Stimulated activated CD4-positive, alpha-beta T cell treated with anti-CD3 and anti-CD28 coated beads, Interleukin-15, amount 100 ng/mL, for 1 hour (primary cell): ENCODE data around the gene GANAB.
"Not testable (repeated sequence)": the region's sequence is repeated elsewhere in the genome, so short reads cannot be mapped to it uniquely, and the experiment has no call there.

ENCODE experiments used
- DNase-seq, 2 donors: peaks; one replicate each; pipeline ENCODE4 v3.0.0-alpha.2; 2020; ENCODE audit warnings: low read depth in 1 of 2, low spot score in 1 of 2

Gene GANAB

GRCh38 chr11:62621567-62622470, 24.6 kb downstream of the GANAB start, which contains the start of gene B3GAT3:
TSS of gene B3GAT3 (minus strand) at chr11:62621986. CDS start at chr11:62621947, 39 bp downstream.
- peak; percentile 90 to 92 for DNase-seq

GRCh38 chr11:62621027-62621566, 25.3 kb downstream of the GANAB start:
- DNase-seq, result no peak

DNA sequence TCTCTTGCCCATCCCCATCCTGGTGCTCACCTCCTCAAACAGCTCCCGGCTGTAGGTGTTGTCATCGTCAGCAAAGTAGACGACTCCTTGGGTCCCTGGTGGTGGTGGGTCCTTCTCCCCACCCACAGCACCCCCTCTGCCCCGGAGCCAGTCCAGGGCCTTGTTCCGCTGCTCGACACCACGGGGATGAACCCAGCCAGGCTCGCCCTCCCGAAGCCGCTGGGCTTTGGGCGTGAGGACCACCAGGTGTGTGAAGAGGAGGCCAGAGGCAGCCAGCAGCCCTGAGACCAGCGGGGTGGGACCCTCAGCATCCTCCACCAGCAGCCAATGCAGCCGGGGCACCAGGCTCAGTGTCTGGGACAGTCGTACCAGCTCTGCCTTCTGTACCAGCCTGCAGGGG, 29.5 kb downstream of the GANAB start:
- DNase-seq, result not testable (repeated sequence)

GRCh38 chr11:62615521-62615920, 30.9 kb downstream of the GANAB start:
- DNase-seq, result no peak

GRCh38 chr11:62614275-62614674, 32.1 kb downstream of the GANAB start:
- DNase-seq, result no peak

DNA sequence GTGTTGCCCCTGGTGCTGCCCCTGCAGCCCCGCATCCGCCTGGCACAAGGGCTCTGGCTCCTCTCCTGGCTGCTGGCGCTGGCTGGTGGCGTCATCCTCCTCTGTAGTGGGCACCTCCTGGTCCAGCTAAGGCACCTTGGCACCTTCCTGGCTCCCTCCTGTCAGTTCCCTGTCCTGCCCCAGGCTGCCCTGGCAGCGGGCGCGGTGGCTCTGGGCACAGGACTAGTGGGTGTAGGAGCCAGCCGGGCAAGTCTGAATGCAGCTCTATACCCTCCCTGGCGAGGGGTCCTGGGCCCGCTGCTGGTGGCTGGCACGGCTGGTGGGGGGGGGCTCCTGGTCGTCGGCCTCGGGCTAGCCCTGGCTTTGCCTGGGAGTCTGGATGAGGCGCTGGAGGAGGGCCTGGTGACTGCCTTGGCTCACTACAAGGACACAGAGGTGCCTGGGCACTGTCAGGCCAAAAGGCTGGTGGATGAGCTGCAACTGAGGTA, 33.1 kb downstream of the GANAB start:
- no peak for DNase-seq

GRCh38 chr11:62612366-62613290, 33.8 kb downstream of the GANAB start, which contains the start of the genes EML3 and ROM1:
TSS of gene EML3 (minus strand) at chr11:62612775. CDS start at chr11:62612457, 318 bp downstream.
TSS of gene ROM1 (plus strand) at chr11:62613257. CDS start at chr11:62613282, 25 bp downstream.
- DNase-seq, result peak; percentile 78 to 83

- DNase-seq, result peak in 1 of 2 donors; percentile 38
These were observed 34.6 kb downstream of the GANAB start for GRCh38 chr11:62611705-62612365.

- no peak for DNase-seq
These were observed 35.4 kb downstream of the GANAB start for GRCh38 chr11:62610814-62611704.

- no peak for DNase-seq
These were observed 36.0 kb downstream of the GANAB start for GRCh38 chr11:62610403-62610802.

DNA sequence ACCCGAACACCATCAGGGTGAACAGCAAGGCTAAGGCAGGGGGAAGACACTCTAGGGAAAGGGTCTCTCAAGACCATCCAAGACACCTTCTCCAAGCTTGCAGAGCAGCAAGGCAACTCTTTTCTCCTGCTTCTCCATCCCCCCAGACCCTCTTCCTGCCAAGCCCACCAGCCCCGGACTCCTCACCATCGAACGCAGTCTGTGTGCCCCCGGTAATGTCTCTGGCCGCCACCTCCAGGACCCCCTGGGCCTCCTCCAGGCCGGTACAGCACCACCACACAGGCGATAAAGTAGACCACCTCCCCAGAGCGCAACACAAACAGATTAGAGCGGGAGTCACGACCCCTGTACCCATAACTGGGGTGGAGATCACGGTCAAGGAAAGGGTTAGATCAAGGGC, 37.6 kb downstream of the GANAB start:
- no peak for DNase-seq

DNA sequence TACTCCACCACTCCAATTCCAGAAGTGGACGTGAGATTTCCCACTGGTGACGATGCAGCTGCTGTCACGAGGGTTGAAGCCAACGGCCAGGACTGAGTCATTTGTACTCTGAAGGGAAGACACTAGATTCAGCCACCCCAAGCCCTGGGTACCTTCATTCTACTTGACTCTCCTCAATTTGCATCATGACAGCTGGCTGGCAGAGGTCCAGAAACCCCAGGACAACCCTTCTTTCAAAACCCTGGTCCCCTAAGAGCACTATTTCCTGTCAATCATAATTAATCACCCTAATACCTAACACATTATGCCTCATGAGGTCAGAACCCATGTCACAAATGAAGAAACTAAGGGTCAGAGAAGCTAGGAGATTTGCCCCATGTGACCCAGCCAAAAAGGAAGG, 38.7 kb downstream of the GANAB start:
- DNase-seq, result no peak

DNA sequence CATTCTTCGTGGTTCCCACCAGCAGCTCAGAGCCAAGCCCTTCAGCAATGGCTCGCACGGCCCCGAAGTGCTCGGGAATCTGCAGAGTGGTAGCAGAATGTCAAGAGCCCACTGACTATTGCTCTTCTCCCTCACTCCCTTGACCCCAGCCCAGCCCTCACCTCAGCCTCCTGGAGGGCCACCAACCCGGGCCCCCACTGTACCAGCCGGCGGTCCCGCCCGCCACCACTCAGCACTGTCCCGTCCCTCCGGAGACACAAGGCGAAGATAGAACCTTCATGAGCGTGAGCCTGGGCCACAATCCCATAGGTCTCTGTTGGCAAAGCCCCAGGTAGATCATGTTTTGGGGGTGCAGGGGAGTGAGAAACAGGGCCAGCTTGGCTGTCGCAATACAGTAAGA, 40.5 kb downstream of the GANAB start:
- no peak for DNase-seq

GRCh38 chr11:62605467-62605866, 40.9 kb downstream of the GANAB start:
- no peak for DNase-seq

- DNase-seq, result no peak
These were observed 41.8 kb downstream of the GANAB start for GRCh38 chr11:62604460-62605120.

DNA sequence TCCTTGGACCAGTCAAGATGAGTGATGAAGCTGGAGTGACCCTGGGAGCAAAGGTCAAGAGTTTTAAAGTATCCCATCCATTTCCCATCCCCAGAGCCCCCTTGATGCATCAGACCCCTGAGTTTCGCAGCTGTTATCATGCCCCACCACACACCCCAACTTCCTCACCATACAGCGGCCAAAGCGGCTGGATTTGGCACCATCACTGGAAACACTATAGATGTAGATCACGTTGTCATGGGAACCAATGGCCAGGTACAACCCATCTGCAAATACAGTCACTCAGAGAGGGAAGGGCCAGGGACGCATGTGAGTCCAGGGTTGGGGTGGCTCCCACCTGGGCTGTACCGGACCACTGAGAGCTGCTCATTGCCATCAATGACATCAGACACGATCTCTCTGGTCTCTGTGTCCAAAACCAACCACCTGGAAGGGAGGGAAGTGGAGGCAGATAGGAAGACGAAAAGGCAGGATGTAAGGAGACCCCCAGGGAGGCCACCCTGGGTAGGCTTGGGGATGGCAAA, 42.6 kb downstream of the GANAB start:
- DNase-seq, result no peak

DNA sequence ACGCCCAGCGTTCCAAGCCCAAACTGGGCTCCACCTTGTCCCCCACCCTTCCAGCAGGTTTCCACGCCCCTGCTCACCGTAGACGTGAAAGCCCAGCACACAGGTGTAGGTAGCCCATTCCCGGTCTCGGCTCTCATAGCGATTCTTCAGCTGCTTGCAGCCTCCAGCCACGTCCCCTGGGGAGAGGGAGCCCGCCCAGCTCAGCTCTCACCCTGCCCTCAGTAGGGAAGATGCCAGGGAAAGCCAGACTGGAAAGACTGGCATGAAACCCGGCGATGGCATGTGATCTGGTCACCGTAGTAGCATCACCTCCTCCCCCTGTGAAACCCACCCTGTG, 43.4 kb downstream of the GANAB start:
- DNase-seq, result no peak

GRCh38 chr11:62602141-62603071, 44.0 kb downstream of the GANAB start:
- DNase-seq, result no peak
